ENCODE measurements around the gene MED25.

DNA sequence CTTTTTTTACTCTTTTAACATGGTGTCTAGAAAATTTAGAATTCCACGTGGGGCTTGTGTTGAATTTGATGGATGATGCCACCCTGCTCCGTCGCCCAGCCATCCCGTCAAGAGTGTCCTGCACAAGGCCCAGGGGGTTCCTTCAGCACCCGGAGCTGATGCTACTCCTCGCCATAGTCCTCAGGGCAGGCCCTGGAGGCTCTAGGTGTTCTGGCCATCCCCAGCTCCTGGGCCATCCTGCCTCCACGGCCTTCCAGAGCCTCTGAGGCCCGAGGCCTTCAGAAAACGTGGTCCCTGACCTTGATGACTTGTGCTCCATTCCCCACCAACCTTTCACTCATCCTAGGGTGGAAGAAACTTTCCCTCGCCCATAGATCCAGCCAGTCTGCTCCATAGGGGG, 55.7 kb downstream of the MED25 start:
- TF ChIP-seq POLR2AphosphoS5 (IDR thresholded peaks at IDR 0.05; ENCODE audit: low read depth, low read length): no peak
- no peak for TF ChIP-seq TAF1 (IDR thresholded peaks at IDR 0.05; ENCODE audit: borderline replicate concordance, insufficient read depth, low read length)
- TF ChIP-seq, protein P1, sequence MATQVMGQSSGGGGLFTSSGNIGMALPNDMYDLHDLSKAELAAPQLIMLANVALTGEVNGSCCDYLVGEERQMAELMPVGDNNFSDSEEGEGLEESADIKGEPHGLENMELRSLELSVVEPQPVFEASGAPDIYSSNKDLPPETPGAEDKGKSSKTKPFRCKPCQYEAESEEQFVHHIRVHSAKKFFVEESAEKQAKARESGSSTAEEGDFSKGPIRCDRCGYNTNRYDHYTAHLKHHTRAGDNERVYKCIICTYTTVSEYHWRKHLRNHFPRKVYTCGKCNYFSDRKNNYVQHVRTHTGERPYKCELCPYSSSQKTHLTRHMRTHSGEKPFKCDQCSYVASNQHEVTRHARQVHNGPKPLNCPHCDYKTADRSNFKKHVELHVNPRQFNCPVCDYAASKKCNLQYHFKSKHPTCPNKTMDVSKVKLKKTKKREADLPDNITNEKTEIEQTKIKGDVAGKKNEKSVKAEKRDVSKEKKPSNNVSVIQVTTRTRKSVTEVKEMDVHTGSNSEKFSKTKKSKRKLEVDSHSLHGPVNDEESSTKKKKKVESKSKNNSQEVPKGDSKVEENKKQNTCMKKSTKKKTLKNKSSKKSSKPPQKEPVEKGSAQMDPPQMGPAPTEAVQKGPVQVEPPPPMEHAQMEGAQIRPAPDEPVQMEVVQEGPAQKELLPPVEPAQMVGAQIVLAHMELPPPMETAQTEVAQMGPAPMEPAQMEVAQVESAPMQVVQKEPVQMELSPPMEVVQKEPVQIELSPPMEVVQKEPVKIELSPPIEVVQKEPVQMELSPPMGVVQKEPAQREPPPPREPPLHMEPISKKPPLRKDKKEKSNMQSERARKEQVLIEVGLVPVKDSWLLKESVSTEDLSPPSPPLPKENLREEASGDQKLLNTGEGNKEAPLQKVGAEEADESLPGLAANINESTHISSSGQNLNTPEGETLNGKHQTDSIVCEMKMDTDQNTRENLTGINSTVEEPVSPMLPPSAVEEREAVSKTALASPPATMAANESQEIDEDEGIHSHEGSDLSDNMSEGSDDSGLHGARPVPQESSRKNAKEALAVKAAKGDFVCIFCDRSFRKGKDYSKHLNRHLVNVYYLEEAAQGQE (IDR thresholded peaks at IDR 0.05; ENCODE audit: insufficient read depth in 1 of 2, low read depth in 2 of 2, low read length in 2 of 2): no peak
- no peak for TF ChIP-seq SIN3A (IDR thresholded peaks at IDR 0.05; ENCODE audit: borderline replicate concordance, insufficient read depth, low read length)

Measured in PFSK-1 (cell line).